Natural killer cell (primary cell): ENCODE measurements around the gene EEPD1. TPM values are rescaled to one million over a fixed set of nuclear protein-coding genes. Genes with fewer than 3 reads are reported as not detected.

Experiments used
- ATAC-seq, 3 donors: fragments of 150-1000 bp in 2 of 3; fragments of 200-7000 bp in 1 of 3; cut with Tn5 transposase; 1 replicate in 1 of 3; 2 replicates in 2 of 3; pipeline ENCODE4 v1.10.0; 2021; ENCODE audit warnings: mild to moderate bottlenecking in 2 of 3, moderate library complexity in 2 of 3
- DNase-seq, 2 donors: peaks; one replicate each; pipeline versions ENCODE4 v3.0.0 to v3.0.0-alpha.2; 2013 to 2021; ENCODE audit warnings: mixed read lengths in 1 of 2
- H3K27ac ChIP-seq: one replicate; pipeline ENCODE4 v1.5.1; 2013; ENCODE audit warnings: mild to moderate bottlenecking, low read length
- H3K27me3 ChIP-seq: one replicate; pipeline ENCODE4 v1.6.1; 2013; ENCODE audit warnings: low read length; ENCODE audit not compliant: control insufficient read depth, insufficient read depth
- H3K36me3 ChIP-seq: one replicate; pipeline ENCODE4 v1.6.1; 2013; ENCODE audit warnings: low read length; ENCODE audit not compliant: control insufficient read depth, insufficient read depth
- H3K4me1 ChIP-seq: one replicate; pipeline ENCODE4 v1.6.1; 2013; ENCODE audit warnings: low read length; ENCODE audit not compliant: control insufficient read depth, insufficient read depth
- H3K4me3 ChIP-seq: one replicate; pipeline ENCODE4 v1.5.1; 2013; ENCODE audit warnings: low read length
- H3K9me3 ChIP-seq: one replicate; pipeline ENCODE4 v1.6.1; 2013; ENCODE audit warnings: low read length; ENCODE audit not compliant: control insufficient read depth, insufficient read depth
- H3K27ac Mint-ChIP-seq, 2 donors: one replicate each; pipeline ENCODE4 v1.8.0; 2022; ENCODE audit warnings: mild to moderate bottlenecking in 2 of 2, mixed read lengths in 2 of 2, moderate library complexity in 1 of 2
- H3K27me3 Mint-ChIP-seq, 2 donors: one replicate each; pipeline ENCODE4 v1.8.0; 2022; ENCODE audit warnings: low read depth in 2 of 2, mixed read lengths in 2 of 2
- H3K36me3 Mint-ChIP-seq: one replicate; pipeline ENCODE4 v1.8.0; 2022; ENCODE audit warnings: mixed read lengths
- H3K4me1 Mint-ChIP-seq, 2 donors: one replicate each; pipeline ENCODE4 v1.8.0; 2022; ENCODE audit warnings: mixed read lengths in 2 of 2
- H3K4me3 Mint-ChIP-seq: one replicate; pipeline ENCODE4 v1.8.0; 2022; ENCODE audit warnings: mild to moderate bottlenecking, moderate library complexity, mixed read lengths
- H3K9me3 Mint-ChIP-seq, 2 donors: one replicate each; pipeline ENCODE4 v1.8.0; 2022; ENCODE audit warnings: mixed read lengths in 2 of 2
- WGBS: methylation state at CpG from one replicate; pipeline ENCODE4 v1.1.7; 2013; ENCODE audit warnings: missing lambda C conversion rate; ENCODE audit not compliant: insufficient coverage; 5-methylcytosine and 5-hydroxymethylcytosine counted together
- intact Hi-C: fragments of 100-400 bp; cut with micrococcal nuclease; formaldehyde crosslinking; loops from one replicate; pipeline ENCODE4 v1.14.2; 2022
- total RNA-seq, 4 donors: library from RNA; stranded (reverse); fragments of 120-200 nt in 1 of 4; gene quantifications; one replicate each; pipeline versions ENCODE4 v1.2.3 to v1.2.4, GENCODE V29; 2013 to 2022
- TF ChIP-seq, protein P1 (sequence below): fragments of 200-600 bp; IDR thresholded peaks from one replicate; pipeline ENCODE4 v1.8.0; 2022; ENCODE audit warnings: antibody characterized with exemption

The EEPD1 gene
- total RNA-seq, 3 donors from 2014 or later (not counting 1 experiment from before 2014, with no cell fraction given) = 0.45 to 4.9 (median 1.4) TPM

DNA sequence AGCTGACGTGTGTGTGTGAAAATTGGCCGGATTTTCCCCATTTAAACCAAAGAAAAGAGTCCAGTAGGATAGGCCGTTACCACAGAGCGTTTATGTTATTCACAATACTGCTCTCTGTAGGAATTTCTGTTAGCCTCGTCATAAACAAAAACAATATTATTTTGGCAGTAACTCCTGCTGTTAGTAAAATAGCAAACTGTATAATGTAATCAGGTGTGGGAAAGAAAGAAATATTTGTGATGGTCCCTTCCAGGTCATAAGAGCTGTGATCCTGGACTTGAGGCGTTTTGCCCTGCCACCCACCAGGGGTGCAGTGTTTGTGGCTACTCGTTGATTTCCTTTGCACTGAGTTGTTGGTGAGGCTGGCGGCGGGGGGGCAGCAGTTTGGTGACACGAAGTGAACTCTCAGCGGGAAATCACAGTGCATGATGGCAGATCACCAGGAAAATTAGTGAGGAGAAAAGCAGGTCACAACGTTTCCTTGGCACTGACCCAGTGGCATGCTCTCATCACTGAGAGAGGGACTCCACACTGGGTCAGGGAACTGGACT, 2.8 kb downstream of the EEPD1 start:
- DNase-seq (peak in 1 of 2 donors; percentile 5), ATAC-seq (no peak)
- 42% methylated on average over 12 of the region's 12 CpGs for WGBS
- H3K36me3 ChIP-seq = no peaks in the 10 kb centered on the region
- no peaks in the 10 kb centered on the region for H3K9me3 ChIP-seq
- H3K4me3 ChIP-seq = no peak overlapping the region
- Mint-ChIP-seq H3K27me3 (peaks cover 0 to 4% of the 10 kb centered on the region in 2 donors), H3K4me1 (peaks cover 5 to 17% of the 10 kb centered on the region in 2 donors), H3K27ac (no peak overlapping the region), H3K4me3 (no peak overlapping the region), H3K9me3 (no peaks in the 10 kb centered on the region), H3K36me3 (no peaks in the 10 kb centered on the region)
- no peak overlapping the region for H3K27ac ChIP-seq
- intact Hi-C loops = no loop called here
- H3K4me1 ChIP-seq = peaks cover 19% of the 10 kb centered on the region
- H3K27me3 ChIP-seq = no peaks in the 10 kb centered on the region
- TF ChIP-seq, protein P1, sequence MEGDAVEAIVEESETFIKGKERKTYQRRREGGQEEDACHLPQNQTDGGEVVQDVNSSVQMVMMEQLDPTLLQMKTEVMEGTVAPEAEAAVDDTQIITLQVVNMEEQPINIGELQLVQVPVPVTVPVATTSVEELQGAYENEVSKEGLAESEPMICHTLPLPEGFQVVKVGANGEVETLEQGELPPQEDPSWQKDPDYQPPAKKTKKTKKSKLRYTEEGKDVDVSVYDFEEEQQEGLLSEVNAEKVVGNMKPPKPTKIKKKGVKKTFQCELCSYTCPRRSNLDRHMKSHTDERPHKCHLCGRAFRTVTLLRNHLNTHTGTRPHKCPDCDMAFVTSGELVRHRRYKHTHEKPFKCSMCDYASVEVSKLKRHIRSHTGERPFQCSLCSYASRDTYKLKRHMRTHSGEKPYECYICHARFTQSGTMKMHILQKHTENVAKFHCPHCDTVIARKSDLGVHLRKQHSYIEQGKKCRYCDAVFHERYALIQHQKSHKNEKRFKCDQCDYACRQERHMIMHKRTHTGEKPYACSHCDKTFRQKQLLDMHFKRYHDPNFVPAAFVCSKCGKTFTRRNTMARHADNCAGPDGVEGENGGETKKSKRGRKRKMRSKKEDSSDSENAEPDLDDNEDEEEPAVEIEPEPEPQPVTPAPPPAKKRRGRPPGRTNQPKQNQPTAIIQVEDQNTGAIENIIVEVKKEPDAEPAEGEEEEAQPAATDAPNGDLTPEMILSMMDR = no peak

GRCh38 chr7:36157527-36158320, 4.7 kb downstream of the EEPD1 start:
- H3K9me3 ChIP-seq = no peaks in the 10 kb centered on the region
- no peaks in the 10 kb centered on the region for H3K27me3 ChIP-seq
- H3K27ac Mint-ChIP-seq = no peak overlapping the region
- TF ChIP-seq, protein P1 = no peak
- H3K4me1 Mint-ChIP-seq = peaks cover 0 to 11% of the 10 kb centered on the region in 2 donors
- no peak overlapping the region for H3K4me3 ChIP-seq
- ATAC-seq = no peak
- intact Hi-C loops = no loop called here
- H3K36me3 ChIP-seq = no peaks in the 10 kb centered on the region
- no peak for DNase-seq
- no peak overlapping the region for H3K4me3 Mint-ChIP-seq
- H3K27me3 Mint-ChIP-seq = peaks cover 0 to 4% of the 10 kb centered on the region in 2 donors
- H3K27ac ChIP-seq = no peak overlapping the region
- H3K36me3 Mint-ChIP-seq = no peaks in the 10 kb centered on the region
- WGBS = 87% methylated on average over 7 of the region's 9 CpGs
- H3K9me3 Mint-ChIP-seq = no peaks in the 10 kb centered on the region
- H3K4me1 ChIP-seq = peaks cover 14% of the 10 kb centered on the region

GRCh38 chr7:36158321-36158605, 5.2 kb downstream of the EEPD1 start:
- Mint-ChIP-seq H3K4me1 (peaks cover 0 to 8% of the 10 kb centered on the region in 2 donors), H3K9me3 (no peaks in the 10 kb centered on the region), H3K27ac (no peak overlapping the region), H3K36me3 (no peaks in the 10 kb centered on the region), H3K4me3 (no peak overlapping the region), H3K27me3 (peaks cover 0 to 4% of the 10 kb centered on the region in 2 donors)
- no peaks in the 10 kb centered on the region for H3K27me3 ChIP-seq
- no peaks in the 10 kb centered on the region for H3K36me3 ChIP-seq
- DNase-seq (no peak), ATAC-seq (no peak)
- H3K4me3 ChIP-seq = no peak overlapping the region
- peaks cover 14% of the 10 kb centered on the region for H3K4me1 ChIP-seq
- H3K27ac ChIP-seq = no peak overlapping the region
- whole genome bisulfite sequencing = 97% methylated on average over 2 of the region's 2 CpGs
- intact Hi-C loops = no loop called here
- no peaks in the 10 kb centered on the region for H3K9me3 ChIP-seq
- TF ChIP-seq, protein P1 = no peak
